Kidney (tissue), 14 donors: Measurements from ENCODE around the gene TNFRSF8. TPM values are rescaled to one million over a fixed set of nuclear protein-coding genes. Genes with fewer than 3 reads are reported as not detected.

Experiments
- DNase-seq, 5 donors: peaks; one replicate each; pipeline ENCODE4 v3.0.0-alpha.2; 2013 to 2020
- FAIRE-seq: peaks from 2 replicates; lab custom pipeline; 2012; peaks lifted over from hg19 to GRCh38; lab: Jason Lieb, UNC
- H3K27ac ChIP-seq, 2 donors: one replicate each; pipeline ENCODE4 v1.7.0; 2013; ENCODE audit warnings: low read depth in 2 of 2, low read length in 2 of 2, inconsistent platforms in 1 of 2
- H3K27me3 ChIP-seq: one replicate; pipeline ENCODE4 v1.7.1; 2013; ENCODE audit warnings: low read length, inconsistent platforms; ENCODE audit not compliant: control insufficient read depth, insufficient read depth
- H3K36me3 ChIP-seq, 3 donors: one replicate each; pipeline versions ENCODE4 v1.7.0 to v1.7.1; 2013; ENCODE audit warnings: low read length in 3 of 3, control low read depth in 1 of 3, inconsistent platforms in 1 of 3; ENCODE audit not compliant: insufficient read depth in 3 of 3, control insufficient read depth in 2 of 3
- H3K4me1 ChIP-seq, 3 donors: one replicate each; pipeline versions ENCODE4 v1.7.0 to v1.7.1; 2013; ENCODE audit warnings: low read length in 3 of 3, inconsistent platforms in 1 of 3, low read depth in 1 of 3; ENCODE audit not compliant: control insufficient read depth in 2 of 3, insufficient read depth in 2 of 3
- H3K4me3 ChIP-seq, 3 donors: one replicate each; pipeline versions ENCODE4 v1.7.0 to v1.8.1; 2013; ENCODE audit warnings: low read length in 3 of 3, control low read depth in 1 of 3, inconsistent platforms in 1 of 3
- H3K9ac ChIP-seq, 3 donors: one replicate each; pipeline versions ENCODE4 v1.7.0 to v1.7.1; 2013; ENCODE audit warnings: low read length in 3 of 3, control low read depth in 1 of 3, inconsistent platforms in 1 of 3
- H3K9me3 ChIP-seq, 3 donors: one replicate each; pipeline versions ENCODE4 v1.7.0 to v1.7.1; 2013; ENCODE audit warnings: low read length in 3 of 3, control low read depth in 1 of 3, inconsistent platforms in 1 of 3; ENCODE audit not compliant: control insufficient read depth in 2 of 3, insufficient read depth in 1 of 3
- CTCF ChIP-seq: IDR thresholded peaks from 3 replicates; pipeline ENCODE4 v1.5.1; 2012; ENCODE audit warnings: mild to moderate bottlenecking, moderate library complexity, borderline replicate concordance; ENCODE audit not compliant: insufficient read depth; ENCODE audit errors: extremely low read depth
- intact Hi-C: fragments of 100-400 bp; cut with DNase I; formaldehyde crosslinking; loops from one replicate; pipeline ENCODE4 v1.11.1; 2022
- polyA plus RNA-seq: library from polyadenylated mRNA; stranded (reverse); fragments of 350-450 nt; fragmentation: Illumina TruSeq; extraction: RNeasy Lipid Tissue Mini Kit (QIAGEN cat#74804); gene quantifications from one replicate; pipeline ENCODE4 v1.2.3, GENCODE V29; 2014; ENCODE audit warnings: low read depth, low replicate concordance; ENCODE audit not compliant: insufficient read depth
- total RNA-seq: library from RNA; stranded (reverse); fragmentation: NEBNext Ultra II Directional; extraction: Animal tissue kit (Norgen Biotek cat#: 25700); gene quantifications from one replicate; pipeline ENCODE4 v1.2.1, GENCODE V29; 2021
- donor health status: control.
- donor health status: control.
- donor health status: control.
- donor health status: control.
- donor health status: control.
- donor health status: DM: yes; HTN: yes; CAD: no.
- donor health status: Normal renal cell carcinoma (clear cell type).

Gene TNFRSF8
- total and polyA plus RNA-seq, 2 donors from 2014 or later: 0.94 to 0.97 TPM

- H3K9me3 ChIP-seq: no peaks in the 10 kb centered on the region
- FAIRE-seq: no peak
- intact Hi-C loops: no loop called here
- no peak overlapping the region for H3K27ac ChIP-seq
- no peaks in the 10 kb centered on the region for H3K4me1 ChIP-seq
- DNase-seq: no peak
- no peak for TF ChIP-seq CTCF
- H3K27me3 ChIP-seq: no peaks in the 10 kb centered on the region
- no peaks in the 10 kb centered on the region for H3K36me3 ChIP-seq
- H3K4me3 ChIP-seq: no peak overlapping the region
- H3K9ac ChIP-seq: no peak overlapping the region
Measured at GRCh38 chr1:12048372-12048771, 14.7 kb upstream of the TNFRSF8 start.

- TF ChIP-seq CTCF: no peak
- Histone ChIP-seq H3K4me3 (no peak overlapping the region), H3K4me1 (no peaks in the 10 kb centered on the region), H3K9me3 (no peaks in the 10 kb centered on the region), H3K9ac (no peak overlapping the region), H3K36me3 (no peaks in the 10 kb centered on the region), H3K27me3 (no peaks in the 10 kb centered on the region), H3K27ac (no peak overlapping the region)
- intact Hi-C loops: no loop called here
- FAIRE-seq: no peak
- DNase-seq: no peak
Measured at GRCh38 chr1:12049616-12050015, 13.5 kb upstream of the TNFRSF8 start.

- H3K4me1 ChIP-seq: no peaks in the 10 kb centered on the region
- FAIRE-seq (no peak), DNase-seq (no peak)
- no peak for TF ChIP-seq CTCF
- no peak overlapping the region for H3K9ac ChIP-seq
- H3K27me3 ChIP-seq: no peaks in the 10 kb centered on the region
- H3K27ac ChIP-seq: no peak overlapping the region
- no peaks in the 10 kb centered on the region for H3K36me3 ChIP-seq
- H3K4me3 ChIP-seq: no peak overlapping the region
- intact Hi-C loops: no loop called here
- no peaks in the 10 kb centered on the region for H3K9me3 ChIP-seq
Measured at GRCh38 chr1:12051361-12051760, 11.7 kb upstream of the TNFRSF8 start.

GRCh38 chr1:12052008-12052573, 11.0 kb upstream of the TNFRSF8 start:
- TF ChIP-seq CTCF: no peak
- H3K9ac ChIP-seq: no peak overlapping the region
- no peak overlapping the region for H3K27ac ChIP-seq
- intact Hi-C loops: no loop called here
- no peaks in the 10 kb centered on the region for H3K4me1 ChIP-seq
- DNase-seq (peak in 4 of 5 donors; percentile 27 to 89 (median 52)), FAIRE-seq (no peak)
- H3K4me3 ChIP-seq: no peak overlapping the region
- no peaks in the 10 kb centered on the region for H3K9me3 ChIP-seq
- no peaks in the 10 kb centered on the region for H3K36me3 ChIP-seq
- H3K27me3 ChIP-seq: no peaks in the 10 kb centered on the region
